Measurements from ENCODE around the gene BCAS4. TPM values are rescaled to one million over a fixed set of nuclear protein-coding genes. Genes with fewer than 3 reads are reported as not detected.

Gene BCAS4
- total and polyA plus RNA-seq, 4 donors = 4.3 to 5.7 (median 5.0) TPM

DNA sequence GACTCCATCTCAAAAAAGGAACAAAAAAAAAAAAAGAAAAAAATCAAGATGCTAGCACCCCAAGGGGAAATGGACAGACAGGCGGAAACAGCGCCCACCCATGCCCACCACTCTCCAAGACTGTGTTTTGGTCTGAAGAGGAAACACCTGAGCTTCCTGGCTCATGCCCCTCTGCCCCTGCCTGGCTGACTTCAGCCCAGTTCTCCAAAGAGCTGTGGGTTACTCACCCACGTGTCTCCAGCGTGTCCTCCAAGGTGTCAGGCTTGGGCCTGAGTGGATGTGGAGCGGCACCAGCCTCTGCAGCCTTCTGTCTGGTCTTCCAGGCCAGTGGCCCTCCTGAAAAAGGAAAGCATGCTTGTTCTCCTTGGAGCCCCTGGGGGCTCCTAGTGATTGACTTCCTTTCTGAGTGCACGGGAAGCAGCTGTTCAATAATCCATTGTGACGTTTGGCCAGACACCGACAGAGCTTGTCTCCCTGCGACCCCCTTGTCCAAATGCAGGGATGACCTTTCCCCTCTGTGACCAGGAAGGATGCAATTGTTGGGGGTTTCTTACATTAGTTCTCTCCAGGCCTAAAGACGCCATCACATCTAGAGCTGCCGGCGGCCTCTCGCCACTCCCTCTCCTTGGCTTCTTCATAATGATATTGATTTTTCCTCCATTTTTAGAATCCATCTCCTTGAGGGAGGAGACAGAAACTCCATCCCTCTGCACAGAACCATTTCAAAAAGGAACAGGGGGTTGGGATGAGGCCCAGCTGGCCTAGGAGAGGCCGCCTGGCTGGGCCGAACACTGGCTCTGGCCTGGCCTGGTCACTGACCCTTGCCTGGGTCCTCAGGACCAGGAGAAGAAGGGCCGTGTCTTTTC lies 77.9 kb downstream of the BCAS4 start:
- Histone ChIP-seq H3K4me1 (ENCODE audit: control insufficient read depth in 5 of 5, insufficient read depth in 5 of 5, low read length in 5 of 5) (peaks cover 0 to 15% (median 0%) of the 10 kb centered on the region in 5 donors), H3K9me3 (ENCODE audit: control insufficient read depth in 4 of 4, insufficient read depth in 3 of 4, low read length in 3 of 4) (no peaks in the 10 kb centered on the region), H3K27ac (ENCODE audit: low read depth in 1 of 2, low read length in 1 of 2) (no peak overlapping the region), H3K4me3 (no peak overlapping the region), H3K36me3 (ENCODE audit: control insufficient read depth in 4 of 4, insufficient read depth in 4 of 4, low read length in 4 of 4) (no peaks in the 10 kb centered on the region), H3K9ac (ENCODE audit: insufficient read depth in 1 of 2, low read length in 2 of 2) (no peak overlapping the region), H3K27me3 (ENCODE audit: control insufficient read depth in 3 of 3, insufficient read depth in 3 of 3, low read length in 2 of 3) (no peaks in the 10 kb centered on the region)
- 63 to 77% methylated on average over 16 of the region's 16 CpGs for WGBS, 2 donors
- TF ChIP-seq, protein P1, sequence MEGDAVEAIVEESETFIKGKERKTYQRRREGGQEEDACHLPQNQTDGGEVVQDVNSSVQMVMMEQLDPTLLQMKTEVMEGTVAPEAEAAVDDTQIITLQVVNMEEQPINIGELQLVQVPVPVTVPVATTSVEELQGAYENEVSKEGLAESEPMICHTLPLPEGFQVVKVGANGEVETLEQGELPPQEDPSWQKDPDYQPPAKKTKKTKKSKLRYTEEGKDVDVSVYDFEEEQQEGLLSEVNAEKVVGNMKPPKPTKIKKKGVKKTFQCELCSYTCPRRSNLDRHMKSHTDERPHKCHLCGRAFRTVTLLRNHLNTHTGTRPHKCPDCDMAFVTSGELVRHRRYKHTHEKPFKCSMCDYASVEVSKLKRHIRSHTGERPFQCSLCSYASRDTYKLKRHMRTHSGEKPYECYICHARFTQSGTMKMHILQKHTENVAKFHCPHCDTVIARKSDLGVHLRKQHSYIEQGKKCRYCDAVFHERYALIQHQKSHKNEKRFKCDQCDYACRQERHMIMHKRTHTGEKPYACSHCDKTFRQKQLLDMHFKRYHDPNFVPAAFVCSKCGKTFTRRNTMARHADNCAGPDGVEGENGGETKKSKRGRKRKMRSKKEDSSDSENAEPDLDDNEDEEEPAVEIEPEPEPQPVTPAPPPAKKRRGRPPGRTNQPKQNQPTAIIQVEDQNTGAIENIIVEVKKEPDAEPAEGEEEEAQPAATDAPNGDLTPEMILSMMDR (IDR thresholded peaks at IDR 0.05; ENCODE audit: control extremely low read depth, extremely low read depth) = no peak
- DNase-seq (no peak), ATAC-seq (ENCODE audit: insufficient read depth, low FRiP score) (no peak)

DNA sequence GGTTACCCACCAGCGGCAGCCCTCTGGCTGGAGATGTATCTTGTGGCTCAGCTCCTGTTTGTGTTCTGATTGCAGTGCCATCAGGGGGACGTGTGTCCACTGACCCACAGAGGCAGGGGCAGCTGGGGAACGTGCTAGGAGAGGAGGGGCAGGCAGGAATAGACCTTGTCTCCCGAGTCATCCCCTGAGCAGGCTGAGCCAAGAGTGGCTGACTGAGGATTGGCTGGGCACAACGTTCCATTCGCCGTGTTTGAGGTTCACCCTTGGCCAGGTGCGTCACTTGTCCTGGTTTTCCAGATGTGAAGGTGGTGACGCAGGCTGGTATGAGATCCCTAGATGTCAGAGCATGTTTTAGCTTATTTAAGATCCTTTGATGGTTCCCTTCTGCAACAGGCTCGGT lies 78.7 kb downstream of the BCAS4 start:
- no peak overlapping the region for H3K9ac ChIP-seq (ENCODE audit: insufficient read depth in 1 of 2, low read length in 2 of 2)
- H3K27me3 ChIP-seq (ENCODE audit: control insufficient read depth in 3 of 3, insufficient read depth in 3 of 3, low read length in 2 of 3) = no peaks in the 10 kb centered on the region
- TF ChIP-seq, protein P1 (IDR thresholded peaks at IDR 0.05; ENCODE audit: control extremely low read depth, extremely low read depth) = no peak
- DNase-seq (no peak), ATAC-seq (ENCODE audit: insufficient read depth, low FRiP score) (no peak)
- 91% methylated on average over 10 of the region's 10 CpGs for WGBS, 2 donors
- no peaks in the 10 kb centered on the region for H3K9me3 ChIP-seq (ENCODE audit: control insufficient read depth in 4 of 4, insufficient read depth in 3 of 4, low read length in 3 of 4)
- no peak overlapping the region for H3K4me3 ChIP-seq
- no peaks in the 10 kb centered on the region for H3K36me3 ChIP-seq (ENCODE audit: control insufficient read depth in 4 of 4, insufficient read depth in 4 of 4, low read length in 4 of 4)
- peaks cover 0 to 15% (median 0%) of the 10 kb centered on the region in 5 donors for H3K4me1 ChIP-seq (ENCODE audit: control insufficient read depth in 5 of 5, insufficient read depth in 5 of 5, low read length in 5 of 5)
- H3K27ac ChIP-seq (ENCODE audit: low read depth in 1 of 2, low read length in 1 of 2) = no peak overlapping the region

DNA sequence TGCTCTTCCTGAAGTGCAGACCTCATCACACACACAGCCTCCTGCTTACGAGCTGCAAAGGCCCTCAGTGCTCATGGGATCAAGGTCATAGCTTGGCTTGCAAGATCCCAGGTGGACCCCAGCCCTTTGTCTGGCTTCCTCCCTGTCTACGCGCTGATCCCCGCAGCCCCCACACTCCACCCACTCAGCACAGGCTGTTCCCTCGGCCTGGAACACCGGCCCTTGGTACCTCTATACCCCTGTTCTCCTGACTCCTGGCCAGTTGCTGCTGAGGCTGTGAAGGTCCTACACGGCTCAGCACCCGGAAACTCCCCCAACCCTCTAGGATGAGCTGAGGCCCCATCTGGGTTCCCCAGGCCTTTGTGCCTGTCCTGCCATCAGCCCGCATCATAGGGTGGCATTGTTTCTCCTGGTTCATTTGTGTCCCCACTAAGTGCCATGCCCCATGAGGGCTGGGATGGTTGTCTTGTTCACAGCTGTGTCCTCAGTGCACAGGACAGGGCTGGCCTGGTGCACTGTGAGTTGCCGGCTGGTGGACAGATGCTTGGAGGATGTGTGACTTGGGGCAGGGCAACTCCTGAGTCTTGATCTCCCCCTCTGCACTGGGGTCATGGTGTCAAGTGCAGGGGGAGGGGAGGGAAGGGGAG lies 79.4 kb downstream of the BCAS4 start:
- no peak overlapping the region for H3K4me3 ChIP-seq
- no peak overlapping the region for H3K9ac ChIP-seq (ENCODE audit: insufficient read depth in 1 of 2, low read length in 2 of 2)
- peaks cover 0 to 15% (median 0%) of the 10 kb centered on the region in 5 donors for H3K4me1 ChIP-seq (ENCODE audit: control insufficient read depth in 5 of 5, insufficient read depth in 5 of 5, low read length in 5 of 5)
- WGBS, 2 donors = 94% methylated on average over 10 of the region's 10 CpGs
- ATAC-seq (ENCODE audit: insufficient read depth, low FRiP score) (no peak), DNase-seq (no peak)
- H3K27me3 ChIP-seq (ENCODE audit: control insufficient read depth in 3 of 3, insufficient read depth in 3 of 3, low read length in 2 of 3) = no peaks in the 10 kb centered on the region
- H3K9me3 ChIP-seq (ENCODE audit: control insufficient read depth in 4 of 4, insufficient read depth in 3 of 4, low read length in 3 of 4) = no peaks in the 10 kb centered on the region
- TF ChIP-seq, protein P1 (IDR thresholded peaks at IDR 0.05; ENCODE audit: control extremely low read depth, extremely low read depth) = no peak
- H3K27ac ChIP-seq (ENCODE audit: low read depth in 1 of 2, low read length in 1 of 2) = no peak overlapping the region
- H3K36me3 ChIP-seq (ENCODE audit: control insufficient read depth in 4 of 4, insufficient read depth in 4 of 4, low read length in 4 of 4) = no peaks in the 10 kb centered on the region
